Measurements from ENCODE around the gene MPRIP.

- TF ChIP-seq, protein P1, sequence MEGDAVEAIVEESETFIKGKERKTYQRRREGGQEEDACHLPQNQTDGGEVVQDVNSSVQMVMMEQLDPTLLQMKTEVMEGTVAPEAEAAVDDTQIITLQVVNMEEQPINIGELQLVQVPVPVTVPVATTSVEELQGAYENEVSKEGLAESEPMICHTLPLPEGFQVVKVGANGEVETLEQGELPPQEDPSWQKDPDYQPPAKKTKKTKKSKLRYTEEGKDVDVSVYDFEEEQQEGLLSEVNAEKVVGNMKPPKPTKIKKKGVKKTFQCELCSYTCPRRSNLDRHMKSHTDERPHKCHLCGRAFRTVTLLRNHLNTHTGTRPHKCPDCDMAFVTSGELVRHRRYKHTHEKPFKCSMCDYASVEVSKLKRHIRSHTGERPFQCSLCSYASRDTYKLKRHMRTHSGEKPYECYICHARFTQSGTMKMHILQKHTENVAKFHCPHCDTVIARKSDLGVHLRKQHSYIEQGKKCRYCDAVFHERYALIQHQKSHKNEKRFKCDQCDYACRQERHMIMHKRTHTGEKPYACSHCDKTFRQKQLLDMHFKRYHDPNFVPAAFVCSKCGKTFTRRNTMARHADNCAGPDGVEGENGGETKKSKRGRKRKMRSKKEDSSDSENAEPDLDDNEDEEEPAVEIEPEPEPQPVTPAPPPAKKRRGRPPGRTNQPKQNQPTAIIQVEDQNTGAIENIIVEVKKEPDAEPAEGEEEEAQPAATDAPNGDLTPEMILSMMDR (IDR thresholded peaks at IDR 0.05), result no peak
- TF ChIP-seq POLR2A (IDR thresholded peaks at IDR 0.05), result no peak
Observed at GRCh38 chr17:17026163-17026562, 16.1 kb upstream of the MPRIP start.
